ENCODE measurements around the gene ANKRD10. TPM values are rescaled to one million over a fixed set of nuclear protein-coding genes. Genes with fewer than 3 reads are reported as not detected.

ANKRD10 gene
- total and polyA plus RNA-seq, 10 of the 15 experiments (the other 5 are each of a cell fraction or from before 2014, with no cell fraction given) = 47.1 to 199 (median 97.2) TPM

DNA sequence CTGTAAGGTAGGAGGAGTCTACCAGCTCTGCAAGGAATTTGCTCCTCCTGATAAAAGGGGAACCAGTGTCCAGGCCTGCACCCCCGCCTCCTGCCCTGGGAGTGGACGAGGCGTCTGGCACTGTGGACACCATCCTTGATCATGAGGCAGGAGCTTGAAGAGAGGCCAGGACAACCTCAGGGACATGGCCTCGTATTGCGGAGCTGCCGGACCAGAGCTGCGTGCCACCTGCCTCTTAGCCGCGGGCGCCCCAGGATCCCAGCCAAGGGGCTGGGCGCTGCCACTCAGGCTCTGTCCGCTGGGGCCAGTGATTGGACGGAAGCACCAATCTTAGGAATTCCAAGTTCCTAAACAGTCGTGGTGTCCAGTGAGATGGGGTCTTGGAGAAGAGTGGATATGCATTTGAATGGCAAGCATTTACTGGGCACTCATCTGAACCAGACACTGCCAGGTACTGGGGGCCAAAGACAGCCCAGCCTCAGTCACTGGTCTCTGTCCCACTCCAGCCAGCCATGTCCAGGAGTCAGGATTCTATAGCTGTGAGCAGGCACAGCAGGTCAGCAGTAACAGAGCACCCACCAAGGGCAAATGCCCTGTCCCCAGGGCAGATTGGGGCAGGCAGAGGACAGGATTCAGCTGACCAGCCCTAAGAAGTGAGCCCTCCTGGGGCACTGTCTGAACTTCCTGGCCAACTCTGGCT, 39.1 kb upstream of the ANKRD10 start:
- no TSS peak for BruUV-seq (replicated peaks)
- H3K27ac ChIP-seq (ENCODE audit: control insufficient read depth, insufficient read depth) = no peak overlapping the region
- no peaks in the 10 kb centered on the region for H3K4me1 ChIP-seq (ENCODE audit: control insufficient read depth, insufficient read depth, low read length)
- no peak overlapping the region for H3K9ac ChIP-seq (ENCODE audit: control insufficient read depth, insufficient read depth, low read length)
- H3K36me3 ChIP-seq (ENCODE audit: control insufficient read depth in 2 of 2, insufficient read depth in 2 of 2, low read length in 1 of 2) = no peaks in the 10 kb centered on the region
- ChIA-PET POLR2A (interaction anchor here (0.6 kb wide), 1 partner anchor 95 kb away, joined by 3 read pairs; no protein-coding TSS in a partner anchor), CTCF (interaction anchor here (1.3 kb wide), 1 partner anchor 10 kb away, joined by 3 read pairs; no protein-coding TSS in a partner anchor), RAD21 (ENCODE audit: unreplicated experiment) (interaction anchor here (1.4 kb wide), 1 partner anchor 39 kb away, joined by 3 read pairs; the partner anchor contains the start of gene ANKRD10), SMC1A (ENCODE audit: uncharacterized antibody, unreplicated experiment) (no interaction called here)
- H3K4me2 ChIP-seq (ENCODE audit: control insufficient read depth, insufficient read depth) = no peak overlapping the region
- WGBS (ENCODE audit: insufficient coverage, insufficient replicate concordance, low lambda C conversion rate, missing lambda C conversion rate) = 67% methylated on average over 14 of the region's 14 CpGs
- H3K4me3 ChIP-seq = no peak overlapping the region
- H2AFZ ChIP-seq (ENCODE audit: control insufficient read depth, low read depth, low read length) = no peak overlapping the region
- H4K20me1 ChIP-seq (ENCODE audit: control insufficient read depth, insufficient read depth) = no peaks in the 10 kb centered on the region
- TF ChIP-seq BRCA1 (IDR thresholded peaks at IDR 0.05; ENCODE audit: low read depth, low read length) (no peak), NFIC (IDR thresholded peaks at IDR 0.05; ENCODE audit: low read depth, low read length) (no peak), POU2F2 (IDR thresholded peaks at IDR 0.05; ENCODE audit: borderline replicate concordance, low read depth, low read length) (no peak), ZBED1 (IDR thresholded peaks at IDR 0.05; ENCODE audit: borderline replicate concordance) (no peak), YY1 (IDR thresholded peaks at IDR 0.05; ENCODE audit: low read depth, low read length) (no peak), SPI1 (IDR thresholded peaks at IDR 0.05; ENCODE audit: borderline replicate concordance, insufficient read depth, low read depth, low read length) (no peak), EP300 (IDR thresholded peaks at IDR 0.05; ENCODE audit: borderline replicate concordance in 1 of 2, control insufficient read depth in 1 of 2, low read depth in 2 of 2, low read length in 2 of 2) (no peak)
- TF ChIP-seq, protein P1, sequence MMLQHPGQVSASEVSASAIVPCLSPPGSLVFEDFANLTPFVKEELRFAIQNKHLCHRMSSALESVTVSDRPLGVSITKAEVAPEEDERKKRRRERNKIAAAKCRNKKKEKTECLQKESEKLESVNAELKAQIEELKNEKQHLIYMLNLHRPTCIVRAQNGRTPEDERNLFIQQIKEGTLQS (IDR thresholded peaks at IDR 0.05; ENCODE audit: borderline replicate concordance, extremely low read depth, low read depth, low read length) = no peak
- TF ChIP-seq, protein P2, sequence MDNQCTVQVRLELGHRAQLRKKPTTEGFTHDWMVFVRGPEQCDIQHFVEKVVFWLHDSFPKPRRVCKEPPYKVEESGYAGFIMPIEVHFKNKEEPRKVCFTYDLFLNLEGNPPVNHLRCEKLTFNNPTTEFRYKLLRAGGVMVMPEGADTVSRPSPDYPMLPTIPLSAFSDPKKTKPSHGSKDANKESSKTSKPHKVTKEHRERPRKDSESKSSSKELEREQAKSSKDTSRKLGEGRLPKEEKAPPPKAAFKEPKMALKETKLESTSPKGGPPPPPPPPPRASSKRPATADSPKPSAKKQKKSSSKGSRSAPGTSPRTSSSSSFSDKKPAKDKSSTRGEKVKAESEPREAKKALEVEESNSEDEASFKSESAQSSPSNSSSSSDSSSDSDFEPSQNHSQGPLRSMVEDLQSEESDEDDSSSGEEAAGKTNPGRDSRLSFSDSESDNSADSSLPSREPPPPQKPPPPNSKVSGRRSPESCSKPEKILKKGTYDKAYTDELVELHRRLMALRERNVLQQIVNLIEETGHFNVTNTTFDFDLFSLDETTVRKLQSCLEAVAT (IDR thresholded peaks at IDR 0.05) = no peak
- TF ChIP-seq, protein P3, sequence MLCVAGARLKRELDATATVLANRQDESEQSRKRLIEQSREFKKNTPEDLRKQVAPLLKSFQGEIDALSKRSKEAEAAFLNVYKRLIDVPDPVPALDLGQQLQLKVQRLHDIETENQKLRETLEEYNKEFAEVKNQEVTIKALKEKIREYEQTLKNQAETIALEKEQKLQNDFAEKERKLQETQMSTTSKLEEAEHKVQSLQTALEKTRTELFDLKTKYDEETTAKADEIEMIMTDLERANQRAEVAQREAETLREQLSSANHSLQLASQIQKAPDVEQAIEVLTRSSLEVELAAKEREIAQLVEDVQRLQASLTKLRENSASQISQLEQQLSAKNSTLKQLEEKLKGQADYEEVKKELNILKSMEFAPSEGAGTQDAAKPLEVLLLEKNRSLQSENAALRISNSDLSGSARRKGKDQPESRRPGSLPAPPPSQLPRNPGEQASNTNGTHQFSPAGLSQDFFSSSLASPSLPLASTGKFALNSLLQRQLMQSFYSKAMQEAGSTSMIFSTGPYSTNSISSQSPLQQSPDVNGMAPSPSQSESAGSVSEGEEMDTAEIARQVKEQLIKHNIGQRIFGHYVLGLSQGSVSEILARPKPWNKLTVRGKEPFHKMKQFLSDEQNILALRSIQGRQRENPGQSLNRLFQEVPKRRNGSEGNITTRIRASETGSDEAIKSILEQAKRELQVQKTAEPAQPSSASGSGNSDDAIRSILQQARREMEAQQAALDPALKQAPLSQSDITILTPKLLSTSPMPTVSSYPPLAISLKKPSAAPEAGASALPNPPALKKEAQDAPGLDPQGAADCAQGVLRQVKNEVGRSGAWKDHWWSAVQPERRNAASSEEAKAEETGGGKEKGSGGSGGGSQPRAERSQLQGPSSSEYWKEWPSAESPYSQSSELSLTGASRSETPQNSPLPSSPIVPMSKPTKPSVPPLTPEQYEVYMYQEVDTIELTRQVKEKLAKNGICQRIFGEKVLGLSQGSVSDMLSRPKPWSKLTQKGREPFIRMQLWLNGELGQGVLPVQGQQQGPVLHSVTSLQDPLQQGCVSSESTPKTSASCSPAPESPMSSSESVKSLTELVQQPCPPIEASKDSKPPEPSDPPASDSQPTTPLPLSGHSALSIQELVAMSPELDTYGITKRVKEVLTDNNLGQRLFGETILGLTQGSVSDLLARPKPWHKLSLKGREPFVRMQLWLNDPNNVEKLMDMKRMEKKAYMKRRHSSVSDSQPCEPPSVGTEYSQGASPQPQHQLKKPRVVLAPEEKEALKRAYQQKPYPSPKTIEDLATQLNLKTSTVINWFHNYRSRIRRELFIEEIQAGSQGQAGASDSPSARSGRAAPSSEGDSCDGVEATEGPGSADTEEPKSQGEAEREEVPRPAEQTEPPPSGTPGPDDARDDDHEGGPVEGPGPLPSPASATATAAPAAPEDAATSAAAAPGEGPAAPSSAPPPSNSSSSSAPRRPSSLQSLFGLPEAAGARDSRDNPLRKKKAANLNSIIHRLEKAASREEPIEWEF (IDR thresholded peaks at IDR 0.05; ENCODE audit: insufficient replicate concordance, low read depth, low read length) = no peak
- H3K9me3 ChIP-seq (replicated peaks; ENCODE audit: control insufficient read depth, insufficient read depth, low read length) = no peaks in the 10 kb centered on the region; the same call in 2 of the 3 replicates
- intact Hi-C loops (cut with micrococcal nuclease; ENCODE audit: unreplicated experiment) = no loop called here
- ATAC-seq (no peak), DNase-seq (ENCODE audit: low read depth, low spot score) (no peak), FAIRE-seq (no peak)
- H3K79me2 ChIP-seq (ENCODE audit: control insufficient read depth, insufficient read depth, low read length) = no peaks in the 10 kb centered on the region
- in situ Hi-C loops (cut with MboI) = loop anchor here (5.0 kb wide), 1 partner anchor 1443 kb away; no protein-coding TSS in a partner anchor
- no peaks in the 10 kb centered on the region for H3K27me3 ChIP-seq (replicated peaks in 1 of 2; ENCODE audit: control insufficient read depth in 2 of 2, insufficient read depth in 2 of 2, low read length in 1 of 2)
